Ascending aorta (tissue), 2 donors: Measurements from ENCODE around the gene INPP5E. TPM values are rescaled to one million over a fixed set of nuclear protein-coding genes. Genes with fewer than 3 reads are reported as not detected.

ENCODE experiments used
- DNase-seq, 2 donors: peaks; one replicate each; pipeline ENCODE4 v3.0.0-alpha.2; 2019; ENCODE audit warnings: low spot score in 2 of 2
- H3K27ac ChIP-seq, 2 donors: fragments of 200-600 bp; sonication (generic); one replicate each; pipeline ENCODE4 v1.5.1; 2016 to 2017; ENCODE audit warnings: mild to moderate bottlenecking in 1 of 2
- H3K27me3 ChIP-seq: fragments of 200-600 bp; sonication (generic); one replicate; pipeline ENCODE4 v1.5.1; 2017
- H3K36me3 ChIP-seq, 2 donors: fragments of 200-600 bp; sonication (generic); one replicate each; pipeline ENCODE4 v1.5.1; 2016
- H3K4me1 ChIP-seq, 2 donors: fragments of 200-600 bp; sonication (generic); one replicate each; pipeline ENCODE4 v1.5.1; 2016 to 2017; ENCODE audit warnings: mild to moderate bottlenecking in 1 of 2
- H3K4me3 ChIP-seq, 2 donors: fragments of 200-600 bp; sonication (generic); one replicate each; pipeline ENCODE4 v1.5.1; 2016 to 2017; ENCODE audit warnings: mild to moderate bottlenecking in 1 of 2
- H3K9me3 ChIP-seq, 2 donors: fragments of 200-600 bp; sonication (generic); one replicate each; pipeline ENCODE4 v1.5.1; 2016
- intact Hi-C: fragments of 100-400 bp; cut with DNase I; formaldehyde crosslinking; loops from one replicate; pipeline ENCODE4 v1.15.1; 2023
- total RNA-seq: library from RNA; depleted of rRNA; stranded (reverse); fragments of >200 nt; gene quantifications from one replicate; pipeline ENCODE4 v1.1.0, GENCODE V29; 2016
- TF ChIP-seq, protein P1 (sequence below), 3 experiments: fragments of 200-600 bp in 2 of 3; fragments of 450-650 bp in 1 of 3; sonication (generic) in 2 of 3; IDR thresholded peaks; one replicate each; pipeline ENCODE4 v1.5.1; 2016 to 2019; ENCODE audit warnings: antibody characterized with exemption in 3 of 3, mild to moderate bottlenecking in 1 of 3, moderate library complexity in 1 of 3

The INPP5E gene
- total RNA-seq, 1 donor from 2014 or later = 20.2 TPM

DNA sequence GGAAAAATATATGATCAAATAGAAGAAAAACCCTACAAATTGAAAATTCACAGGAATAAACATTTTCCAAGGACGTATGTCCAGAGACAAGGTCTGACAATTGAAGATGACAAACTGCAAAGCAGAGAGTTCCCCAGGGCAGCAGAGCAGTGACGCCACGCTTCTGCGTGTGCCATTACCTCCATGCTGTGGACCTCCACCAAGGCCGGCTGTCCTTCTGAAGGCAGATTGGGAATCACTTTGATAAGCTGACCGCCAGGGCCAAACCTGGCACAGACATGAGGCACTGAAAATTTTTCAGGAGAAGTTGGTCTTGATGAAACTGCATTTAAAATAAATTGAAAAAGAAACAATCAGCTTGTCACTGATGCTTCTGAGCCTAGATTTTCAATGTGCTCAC lies 24.6 kb upstream of the INPP5E start:
- Histone ChIP-seq H3K27ac (no peak overlapping the region), H3K36me3 (peaks cover 96 to 100% of the 10 kb centered on the region in 2 donors), H3K9me3 (no peaks in the 10 kb centered on the region), H3K4me3 (no peak overlapping the region), H3K27me3 (no peaks in the 10 kb centered on the region), H3K4me1 (no peaks in the 10 kb centered on the region)
- DNase-seq = no peak
- TF ChIP-seq, protein P1, sequence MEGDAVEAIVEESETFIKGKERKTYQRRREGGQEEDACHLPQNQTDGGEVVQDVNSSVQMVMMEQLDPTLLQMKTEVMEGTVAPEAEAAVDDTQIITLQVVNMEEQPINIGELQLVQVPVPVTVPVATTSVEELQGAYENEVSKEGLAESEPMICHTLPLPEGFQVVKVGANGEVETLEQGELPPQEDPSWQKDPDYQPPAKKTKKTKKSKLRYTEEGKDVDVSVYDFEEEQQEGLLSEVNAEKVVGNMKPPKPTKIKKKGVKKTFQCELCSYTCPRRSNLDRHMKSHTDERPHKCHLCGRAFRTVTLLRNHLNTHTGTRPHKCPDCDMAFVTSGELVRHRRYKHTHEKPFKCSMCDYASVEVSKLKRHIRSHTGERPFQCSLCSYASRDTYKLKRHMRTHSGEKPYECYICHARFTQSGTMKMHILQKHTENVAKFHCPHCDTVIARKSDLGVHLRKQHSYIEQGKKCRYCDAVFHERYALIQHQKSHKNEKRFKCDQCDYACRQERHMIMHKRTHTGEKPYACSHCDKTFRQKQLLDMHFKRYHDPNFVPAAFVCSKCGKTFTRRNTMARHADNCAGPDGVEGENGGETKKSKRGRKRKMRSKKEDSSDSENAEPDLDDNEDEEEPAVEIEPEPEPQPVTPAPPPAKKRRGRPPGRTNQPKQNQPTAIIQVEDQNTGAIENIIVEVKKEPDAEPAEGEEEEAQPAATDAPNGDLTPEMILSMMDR (IDR thresholded peaks at IDR 0.05) = no peak
- intact Hi-C loops = no loop called here

DNA sequence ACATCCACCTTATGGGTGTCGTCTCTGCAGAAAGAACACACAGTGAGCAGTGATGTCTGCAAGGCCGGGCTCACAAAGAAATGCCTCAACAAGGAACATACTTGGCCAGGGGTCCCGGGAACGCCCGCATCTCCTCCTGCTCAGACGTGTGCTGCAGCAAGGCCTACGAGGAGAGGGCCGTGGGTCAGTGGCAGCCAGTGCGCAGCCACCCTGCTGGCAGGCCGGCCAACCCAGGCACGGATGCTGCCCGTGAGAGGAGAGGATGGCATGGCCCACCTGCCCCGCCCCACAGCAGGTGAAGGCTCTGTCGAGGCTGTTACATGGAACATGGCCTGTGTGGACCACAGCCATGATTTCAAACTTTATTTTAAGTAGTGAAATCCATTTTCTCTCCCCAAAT lies 23.9 kb upstream of the INPP5E start:
- H3K27ac ChIP-seq = no peak overlapping the region
- TF ChIP-seq, protein P1 (IDR thresholded peaks at IDR 0.05) = no peak
- H3K4me3 ChIP-seq = no peak overlapping the region
- peaks cover 98 to 100% of the 10 kb centered on the region in 2 donors for H3K36me3 ChIP-seq
- no peaks in the 10 kb centered on the region for H3K9me3 ChIP-seq
- no peak for DNase-seq
- intact Hi-C loops = no loop called here
- H3K27me3 ChIP-seq = no peaks in the 10 kb centered on the region
- H3K4me1 ChIP-seq = no peaks in the 10 kb centered on the region

DNA sequence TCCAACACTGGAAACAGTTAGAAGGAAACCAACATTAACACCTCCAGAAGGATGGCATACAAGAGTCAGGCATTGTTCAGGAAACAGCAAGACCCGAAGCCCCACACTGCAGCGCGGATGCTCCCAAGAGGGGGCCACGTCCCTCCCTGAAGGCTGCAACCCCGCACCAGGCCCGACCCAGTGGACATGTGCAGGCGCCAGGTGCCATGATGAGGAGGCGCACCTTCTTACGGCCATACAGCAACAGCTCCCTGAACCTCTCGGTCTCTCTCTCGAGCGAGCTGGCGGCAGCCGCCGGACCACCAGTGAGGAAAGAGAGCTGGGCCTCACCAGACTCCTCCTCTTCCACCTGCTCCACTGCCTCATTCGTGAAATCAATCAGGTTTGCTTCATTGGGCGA lies 23.0 kb upstream of the INPP5E start:
- DNase-seq = no peak
- Histone ChIP-seq H3K4me3 (no peak overlapping the region), H3K4me1 (no peaks in the 10 kb centered on the region), H3K27ac (no peak overlapping the region), H3K9me3 (no peaks in the 10 kb centered on the region), H3K27me3 (no peaks in the 10 kb centered on the region), H3K36me3 (peaks cover 99 to 100% of the 10 kb centered on the region in 2 donors)
- intact Hi-C loops = no loop called here
- TF ChIP-seq, protein P1 (IDR thresholded peaks at IDR 0.05) = no peak

DNA sequence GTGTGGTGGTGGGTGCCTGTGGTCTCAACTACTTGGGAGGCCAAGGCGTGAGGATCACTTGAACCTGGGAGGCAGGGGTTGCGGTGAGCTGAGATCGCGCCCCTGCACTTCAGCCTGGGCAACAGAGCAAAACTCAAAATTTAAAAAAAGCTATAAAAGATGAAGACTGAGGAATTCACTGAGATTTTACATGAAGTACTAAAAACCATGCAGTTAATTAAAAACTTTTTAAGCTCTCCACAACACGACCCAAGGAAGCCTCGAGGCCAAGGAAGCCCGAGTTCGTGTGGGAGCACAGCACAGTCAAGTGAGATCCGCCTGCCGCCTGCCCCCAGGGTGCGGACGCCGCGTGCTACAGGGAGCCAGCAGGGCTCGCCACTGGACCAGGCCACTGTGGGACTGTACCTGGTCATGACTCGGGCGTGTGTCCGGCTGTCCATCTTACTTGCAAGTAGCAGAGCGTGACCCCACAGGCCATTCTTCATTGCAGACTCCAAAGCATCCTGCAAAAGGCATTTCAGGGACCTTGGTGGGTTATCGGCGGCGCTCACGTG lies 21.2 kb upstream of the INPP5E start:
- Histone ChIP-seq H3K4me3 (no peak overlapping the region), H3K27ac (no peak overlapping the region), H3K4me1 (no peaks in the 10 kb centered on the region), H3K36me3 (peaks cover 99 to 100% of the 10 kb centered on the region in 2 donors), H3K9me3 (no peaks in the 10 kb centered on the region), H3K27me3 (no peaks in the 10 kb centered on the region)
- TF ChIP-seq, protein P1 (IDR thresholded peaks at IDR 0.05) = no peak
- no peak for DNase-seq
- intact Hi-C loops = no loop called here

DNA sequence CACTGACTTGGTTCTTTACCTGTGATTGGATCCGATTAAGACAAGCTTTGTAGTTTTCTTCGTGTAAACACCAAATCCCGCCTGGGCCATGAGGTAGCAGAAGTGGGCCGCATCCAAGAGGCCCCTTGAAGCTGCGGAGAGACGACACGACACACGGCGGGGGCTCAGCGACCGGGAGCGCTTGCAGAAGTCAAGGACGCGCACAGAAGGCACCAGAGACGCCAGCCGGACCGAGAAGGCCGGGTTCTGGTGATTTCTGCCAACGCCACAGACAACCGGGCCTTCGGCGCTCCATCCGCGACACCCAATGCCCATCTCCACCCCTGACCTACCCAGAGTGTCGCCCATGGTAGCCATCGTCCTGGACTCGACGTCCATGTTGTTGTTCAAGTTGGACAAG lies 19.8 kb upstream of the INPP5E start:
- Histone ChIP-seq H3K27ac (no peak overlapping the region), H3K9me3 (no peaks in the 10 kb centered on the region), H3K36me3 (peaks cover 99 to 100% of the 10 kb centered on the region in 2 donors), H3K4me3 (no peak overlapping the region), H3K27me3 (no peaks in the 10 kb centered on the region), H3K4me1 (no peaks in the 10 kb centered on the region)
- TF ChIP-seq, protein P1 (IDR thresholded peaks at IDR 0.05) = no peak
- no peak for DNase-seq
- intact Hi-C loops = no loop called here

DNA sequence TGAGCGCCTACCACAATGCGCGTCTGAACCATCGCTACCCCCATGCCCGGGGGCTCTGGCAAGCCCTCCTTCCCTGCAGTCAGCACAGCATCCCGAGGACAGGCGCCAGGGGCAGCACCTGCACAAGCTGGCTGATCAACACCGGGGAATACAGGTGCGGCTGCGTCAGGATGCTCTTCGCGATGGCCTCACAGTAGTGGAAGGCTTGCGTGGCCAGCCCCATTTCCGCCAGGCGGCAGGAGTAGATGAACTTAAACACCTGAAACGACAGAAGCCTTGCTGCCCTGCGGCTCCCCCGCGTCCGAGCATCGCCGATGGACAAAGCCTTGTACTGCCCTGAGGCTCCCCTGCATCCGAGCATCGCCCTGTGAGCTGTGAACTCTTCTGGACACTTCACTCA lies 17.7 kb upstream of the INPP5E start:
- H3K27me3 ChIP-seq = no peaks in the 10 kb centered on the region
- intact Hi-C loops = no loop called here
- no peaks in the 10 kb centered on the region for H3K9me3 ChIP-seq
- H3K36me3 ChIP-seq = peaks cover 84 to 100% of the 10 kb centered on the region in 2 donors
- DNase-seq = no peak
- TF ChIP-seq, protein P1 (IDR thresholded peaks at IDR 0.05) = no peak
- H3K4me3 ChIP-seq = no peak overlapping the region
- no peak overlapping the region for H3K27ac ChIP-seq
- H3K4me1 ChIP-seq = no peaks in the 10 kb centered on the region
